MM.1S (cell line): ENCODE results near the gene ITGA5.

Experiments
- DNase-seq: peaks from one replicate; pipeline ENCODE4 v3.0.0-alpha.2; 2015
- H2AFZ ChIP-seq: fragments of 300-600 bp; sonication (generic); 2 replicates; pipeline ENCODE4 v1.6.0; 2016; ENCODE audit warnings: antibody characterized with exemption, low read length
- H3F3A ChIP-seq: fragments of 300-600 bp; sonication (generic); 2 replicates; pipeline ENCODE4 v1.6.1; 2016; ENCODE audit warnings: mild to moderate bottlenecking, antibody characterized with exemption, low read length, moderate library complexity, mixed read lengths; ENCODE audit not compliant: insufficient read depth
- H3K27ac ChIP-seq: fragments of 300-600 bp; sonication (generic); 2 replicates; pipeline ENCODE4 v1.5.1; 2016; ENCODE audit warnings: mild to moderate bottlenecking, low read length
- H3K27me3 ChIP-seq: fragments of 300-600 bp; sonication (generic); replicated peaks from 2 replicates; pipeline ENCODE4 v1.6.0; 2016; ENCODE audit warnings: low read length; ENCODE audit not compliant: insufficient read depth
- H3K36me3 ChIP-seq: fragments of 300-600 bp; sonication (generic); replicated peaks from 2 replicates; pipeline ENCODE4 v1.6.1; 2016; ENCODE audit warnings: mild to moderate bottlenecking, low read length, mixed read lengths; ENCODE audit not compliant: insufficient read depth
- H3K4me1 ChIP-seq: fragments of 300-600 bp; sonication (generic); 2 replicates; pipeline ENCODE4 v1.6.1; 2016; ENCODE audit warnings: low read length, mixed read lengths
- H3K4me2 ChIP-seq: fragments of 300-600 bp; sonication (generic); 2 replicates; pipeline ENCODE4 v1.6.0; 2016; ENCODE audit warnings: low read depth, low read length
- H3K4me3 ChIP-seq: fragments of 300-600 bp; sonication (generic); 2 replicates; pipeline ENCODE4 v1.5.1; 2016; ENCODE audit warnings: low read length, mixed read lengths
- H3K79me2 ChIP-seq: fragments of 300-600 bp; sonication (generic); 2 replicates; pipeline ENCODE4 v1.6.1; 2016; ENCODE audit warnings: mixed run types, low read length, mixed read lengths
- H3K9ac ChIP-seq: fragments of 300-600 bp; sonication (generic); 2 replicates; pipeline ENCODE4 v1.6.1; 2016; ENCODE audit warnings: low read length, mixed read lengths
- H3K9me2 ChIP-seq: fragments of 300-600 bp; sonication (generic); replicated peaks from 2 replicates; pipeline ENCODE4 v1.6.1; 2016; ENCODE audit warnings: mild to moderate bottlenecking, low read length, mixed read lengths; ENCODE audit not compliant: insufficient read depth
- H3K9me3 ChIP-seq: fragments of 300-600 bp; sonication (generic); replicated peaks from 2 replicates; pipeline ENCODE4 v1.6.1; 2016; ENCODE audit warnings: mild to moderate bottlenecking, low read length, mixed read lengths; ENCODE audit not compliant: insufficient read depth
- H4K20me1 ChIP-seq: fragments of 300-600 bp; sonication (generic); 2 replicates; pipeline ENCODE4 v1.6.1; 2016; ENCODE audit warnings: mild to moderate bottlenecking, low read length, moderate library complexity, mixed read lengths; ENCODE audit not compliant: insufficient read depth
- CTCF ChIP-seq: fragments of 300-600 bp; sonication (generic); IDR thresholded peaks from 2 replicates; pipeline ENCODE4 v1.5.1; 2016; ENCODE audit warnings: antibody characterized with exemption, low read length, mixed read lengths
- EZH2 ChIP-seq: fragments of 300-600 bp; sonication (generic); optimal IDR thresholded peaks from 2 replicates; pipeline ENCODE3; 2017; ENCODE audit warnings: low read depth, mild to moderate bottlenecking, antibody characterized with exemption, low read length, mixed read lengths
- EZH2phosphoT487 ChIP-seq: fragments of 300-600 bp; sonication (generic); IDR thresholded peaks from 2 replicates; pipeline ENCODE4 v1.6.1; 2018; ENCODE audit warnings: antibody characterized with exemption, low read length

The ITGA5 gene

GRCh38 chr12:54398218-54398617 lies 20.8 kb downstream of the ITGA5 start:
- Histone ChIP-seq H3K36me3 (no peaks in the 10 kb centered on the region), H3K4me1 (no peaks in the 10 kb centered on the region), H3F3A (no peaks in the 10 kb centered on the region), H3K27me3 (no peaks in the 10 kb centered on the region), H4K20me1 (no peaks in the 10 kb centered on the region), H3K9ac (no peak overlapping the region), H3K27ac (no peak overlapping the region), H3K79me2 (no peaks in the 10 kb centered on the region), H3K4me2 (no peak overlapping the region), H3K9me2 (no peaks in the 10 kb centered on the region), H3K4me3 (no peak overlapping the region), H3K9me3 (no peaks in the 10 kb centered on the region), H2AFZ (no peak overlapping the region)
- TF ChIP-seq EZH2phosphoT487 (no peak), EZH2 (no peak), CTCF (no peak)
- DNase-seq, result no peak

DNA sequence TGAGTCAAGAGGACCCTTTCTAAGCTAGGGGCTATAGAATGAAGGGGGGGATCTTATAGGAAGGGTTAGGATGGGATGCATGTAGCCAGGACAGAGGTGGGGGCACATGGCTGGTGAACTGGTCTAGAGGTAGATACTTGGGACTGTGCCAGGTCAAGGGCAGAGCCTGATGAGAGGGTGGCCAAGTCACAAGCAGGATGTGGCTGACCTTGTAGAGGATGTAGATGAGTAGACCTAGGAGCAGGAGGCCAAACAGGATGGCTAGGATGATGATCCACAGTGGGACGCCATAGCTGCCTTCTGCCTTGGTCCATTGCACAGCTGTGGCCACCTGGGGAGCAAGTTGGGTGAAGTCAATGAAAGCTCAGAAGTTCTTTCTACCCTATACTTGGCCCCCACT lies 21.9 kb downstream of the ITGA5 start:
- Histone ChIP-seq H3K4me2 (no peak overlapping the region), H3K36me3 (no peaks in the 10 kb centered on the region), H3K27me3 (no peaks in the 10 kb centered on the region), H3K9me3 (no peaks in the 10 kb centered on the region), H3F3A (no peaks in the 10 kb centered on the region), H3K79me2 (no peaks in the 10 kb centered on the region), H3K4me3 (no peak overlapping the region), H4K20me1 (no peaks in the 10 kb centered on the region), H3K27ac (no peak overlapping the region), H2AFZ (no peak overlapping the region), H3K9ac (no peak overlapping the region), H3K9me2 (no peaks in the 10 kb centered on the region), H3K4me1 (no peaks in the 10 kb centered on the region)
- no peak for DNase-seq
- TF ChIP-seq CTCF, result no peak
- no peak for TF ChIP-seq EZH2
- no peak for TF ChIP-seq EZH2phosphoT487

DNA sequence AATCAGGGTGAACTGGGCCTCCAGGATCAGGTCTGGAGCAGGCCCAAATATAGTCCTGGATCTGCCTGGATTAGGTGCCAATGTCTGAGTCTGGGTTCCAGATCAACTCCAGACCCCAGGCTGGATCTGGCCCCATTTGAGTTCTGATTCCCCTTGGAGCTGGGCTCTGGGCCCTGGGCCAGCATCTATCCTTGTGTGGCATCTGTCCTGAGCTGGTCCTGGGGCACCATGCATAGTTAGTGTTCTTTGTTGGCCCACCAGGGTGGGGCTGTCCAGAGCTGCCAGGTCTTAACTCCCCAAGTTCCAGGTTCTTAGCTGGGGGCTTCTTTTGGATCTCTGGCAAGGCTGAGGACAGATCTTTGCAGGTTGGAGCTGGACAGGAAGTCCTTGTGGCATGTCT lies 23.5 kb downstream of the ITGA5 start:
- Histone ChIP-seq H3K4me1 (0 out of 2 replicates have a peak, but pooled peaks cover 3% of the 10 kb centered on the region), H3K36me3 (no peaks in the 10 kb centered on the region)

DNA sequence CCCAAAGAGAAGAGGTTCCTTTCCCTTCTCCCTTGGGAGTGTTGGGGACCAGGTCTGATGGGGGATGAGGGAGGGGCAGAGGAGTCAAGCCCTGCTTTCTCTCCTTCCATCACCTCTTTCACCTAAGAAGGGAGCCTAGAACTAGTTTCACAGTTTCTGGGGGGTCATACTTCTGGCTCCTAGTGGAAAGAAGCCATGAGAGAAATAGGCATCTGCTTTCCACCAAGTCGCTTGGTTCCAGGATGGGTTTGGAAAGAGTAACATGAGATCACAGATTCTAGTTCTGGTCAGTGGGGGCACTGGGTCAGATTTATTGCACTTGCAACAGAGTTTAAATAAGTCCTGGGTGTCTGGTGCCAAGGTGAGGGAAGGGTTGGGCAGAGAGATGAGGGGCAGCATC lies 24.1 kb downstream of the ITGA5 start:
- Histone ChIP-seq H3K36me3 (no peaks in the 10 kb centered on the region), H3K9me2 (no peaks in the 10 kb centered on the region), H2AFZ (no peak overlapping the region), H3K4me3 (no peak overlapping the region), H3F3A (no peaks in the 10 kb centered on the region), H3K27me3 (no peaks in the 10 kb centered on the region), H3K79me2 (no peaks in the 10 kb centered on the region), H3K9ac (no peak overlapping the region), H3K9me3 (no peaks in the 10 kb centered on the region), H3K4me1 (0 out of 2 replicates have a peak, but pooled peaks cover 3% of the 10 kb centered on the region), H4K20me1 (no peaks in the 10 kb centered on the region), H3K27ac (no peak overlapping the region), H3K4me2 (no peak overlapping the region)
- DNase-seq, result no peak
- TF ChIP-seq CTCF (no peak), EZH2phosphoT487 (no peak)

More for the DNA sequence above, 23.5 kb downstream of the ITGA5 start:
- Histone ChIP-seq H3K4me3 (no peak overlapping the region), H2AFZ (no peak overlapping the region), H3K9me3 (no peaks in the 10 kb centered on the region), H4K20me1 (no peaks in the 10 kb centered on the region), H3K4me2 (no peak overlapping the region), H3K79me2 (no peaks in the 10 kb centered on the region), H3K9me2 (no peaks in the 10 kb centered on the region), H3K27me3 (no peaks in the 10 kb centered on the region), H3K27ac (no peak overlapping the region), H3K9ac (no peak overlapping the region), H3F3A (no peaks in the 10 kb centered on the region)
- TF ChIP-seq EZH2phosphoT487, result no peak
- DNase-seq, result no peak
